ENCODE measurements around the gene CFAP61. TPM values are rescaled to one million over a fixed set of nuclear protein-coding genes. Genes with fewer than 3 reads are reported as not detected.

The CFAP61 gene
- total and polyA plus RNA-seq, 12 donors: 0.53 to 3.6 (median 1.1) TPM; not detected in 3

GRCh38 chr20:20148779-20149178 lies 96.4 kb downstream of the CFAP61 start:
- Histone ChIP-seq H3K9me3 (replicated peaks in 1 of 3) (no peaks in the 10 kb centered on the region), H3K36me3 (replicated peaks in 1 of 2) (no peaks in the 10 kb centered on the region), H3K27me3 (no peaks in the 10 kb centered on the region), H3K4me3 (no peak overlapping the region), H3K27ac (no peak overlapping the region), H3K4me1 (replicated peaks in 1 of 2) (no peaks in the 10 kb centered on the region)
- TF ChIP-seq POLR2A (IDR thresholded peaks at IDR 0.05): no peak
- TF ChIP-seq, protein P1, sequence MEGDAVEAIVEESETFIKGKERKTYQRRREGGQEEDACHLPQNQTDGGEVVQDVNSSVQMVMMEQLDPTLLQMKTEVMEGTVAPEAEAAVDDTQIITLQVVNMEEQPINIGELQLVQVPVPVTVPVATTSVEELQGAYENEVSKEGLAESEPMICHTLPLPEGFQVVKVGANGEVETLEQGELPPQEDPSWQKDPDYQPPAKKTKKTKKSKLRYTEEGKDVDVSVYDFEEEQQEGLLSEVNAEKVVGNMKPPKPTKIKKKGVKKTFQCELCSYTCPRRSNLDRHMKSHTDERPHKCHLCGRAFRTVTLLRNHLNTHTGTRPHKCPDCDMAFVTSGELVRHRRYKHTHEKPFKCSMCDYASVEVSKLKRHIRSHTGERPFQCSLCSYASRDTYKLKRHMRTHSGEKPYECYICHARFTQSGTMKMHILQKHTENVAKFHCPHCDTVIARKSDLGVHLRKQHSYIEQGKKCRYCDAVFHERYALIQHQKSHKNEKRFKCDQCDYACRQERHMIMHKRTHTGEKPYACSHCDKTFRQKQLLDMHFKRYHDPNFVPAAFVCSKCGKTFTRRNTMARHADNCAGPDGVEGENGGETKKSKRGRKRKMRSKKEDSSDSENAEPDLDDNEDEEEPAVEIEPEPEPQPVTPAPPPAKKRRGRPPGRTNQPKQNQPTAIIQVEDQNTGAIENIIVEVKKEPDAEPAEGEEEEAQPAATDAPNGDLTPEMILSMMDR (IDR thresholded peaks at IDR 0.05): no peak
- no peak for DNase-seq
- WGBS, 4 donors: 70 to 81% (median 78%) methylated on average over 2 of the region's 2 CpGs
- intact Hi-C loops (cut with DNase I): no loop called here

DNA sequence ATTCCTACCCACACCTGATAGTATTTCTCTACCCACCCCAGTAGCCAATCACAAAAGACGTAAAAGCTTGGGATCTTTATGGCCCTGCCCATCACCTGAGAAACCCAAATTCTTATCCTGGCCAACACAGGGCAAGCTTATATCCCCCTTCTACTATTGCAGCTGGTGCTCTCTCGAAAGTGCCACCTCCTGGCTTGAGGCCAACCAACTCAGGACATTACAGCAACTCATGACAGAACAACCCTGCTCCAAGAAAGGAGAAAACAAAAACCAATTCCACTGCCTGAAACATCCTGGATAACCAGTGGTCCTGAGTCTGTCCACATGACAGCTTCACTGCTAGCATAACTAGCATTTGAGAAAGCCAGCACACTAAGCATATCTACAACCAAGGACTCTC lies 97.9 kb downstream of the CFAP61 start:
- Histone ChIP-seq H3K27me3 (no peaks in the 10 kb centered on the region), H3K4me1 (replicated peaks in 1 of 2) (no peaks in the 10 kb centered on the region), H3K36me3 (replicated peaks in 1 of 2) (no peaks in the 10 kb centered on the region), H3K4me3 (no peak overlapping the region), H3K9me3 (replicated peaks in 1 of 3) (no peaks in the 10 kb centered on the region), H3K27ac (no peak overlapping the region)
- 58 to 71% (median 67%) methylated on average over 2 of the region's 2 CpGs for WGBS, 4 donors
- no peak for DNase-seq
- intact Hi-C loops (cut with DNase I): no loop called here
- TF ChIP-seq POLR2A (IDR thresholded peaks at IDR 0.05): no peak
- TF ChIP-seq, protein P1 (IDR thresholded peaks at IDR 0.05): no peak

DNA sequence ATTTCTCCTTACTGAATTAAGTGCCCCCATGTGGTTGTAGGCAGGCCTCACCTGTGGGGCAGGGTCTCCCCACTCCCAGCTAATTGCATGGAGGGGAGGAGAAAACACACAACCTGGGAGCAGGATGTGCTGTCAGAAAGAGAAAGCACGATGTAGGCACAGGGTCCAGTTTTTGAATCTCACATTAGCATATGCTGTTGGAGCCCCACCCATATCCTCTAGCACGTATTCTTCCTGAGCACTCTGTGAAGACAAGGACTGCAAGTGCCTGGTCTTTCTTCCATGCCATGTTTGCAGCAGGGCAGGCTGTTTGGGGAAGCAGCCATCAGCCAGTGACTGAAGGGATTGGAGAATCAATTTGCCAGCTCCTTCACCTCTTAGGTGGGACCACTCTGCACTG lies 108.2 kb downstream of the CFAP61 start:
- no peaks in the 10 kb centered on the region for H3K36me3 ChIP-seq (replicated peaks in 1 of 2)
- H3K4me1 ChIP-seq (replicated peaks in 1 of 2): no peaks in the 10 kb centered on the region
- no peaks in the 10 kb centered on the region for H3K9me3 ChIP-seq (replicated peaks in 1 of 3)
- no peaks in the 10 kb centered on the region for H3K27me3 ChIP-seq
- no peak overlapping the region for H3K27ac ChIP-seq
- TF ChIP-seq POLR2A (IDR thresholded peaks at IDR 0.05): no peak
- TF ChIP-seq, protein P1 (IDR thresholded peaks at IDR 0.05): no peak
- no peak overlapping the region for H3K4me3 ChIP-seq
- DNase-seq: no peak
- intact Hi-C loops (cut with DNase I): no loop called here
- 26 to 75% (median 49%) methylated on average over 1 to 2 of the region's 2 CpGs for WGBS, 4 donors

- H3K27ac ChIP-seq: no peak overlapping the region
Observed at GRCh38 chr20:20161611-20162010, 109.3 kb downstream of the CFAP61 start.

More at GRCh38 chr20:20161611-20162010, 109.3 kb downstream of the CFAP61 start:
- H3K27me3 ChIP-seq: no peaks in the 10 kb centered on the region
- no peaks in the 10 kb centered on the region for H3K9me3 ChIP-seq (replicated peaks in 1 of 3)
- DNase-seq: no peak
- H3K36me3 ChIP-seq (replicated peaks in 1 of 2): no peaks in the 10 kb centered on the region
- 51 to 66% (median 63%) methylated on average over 4 of the region's 4 CpGs for WGBS, 4 donors
- no peaks in the 10 kb centered on the region for H3K4me1 ChIP-seq (replicated peaks in 1 of 2)
- intact Hi-C loops (cut with DNase I): no loop called here
- TF ChIP-seq, protein P1 (IDR thresholded peaks at IDR 0.05): no peak
- no peak for TF ChIP-seq POLR2A (IDR thresholded peaks at IDR 0.05)
- H3K4me3 ChIP-seq: no peak overlapping the region

All from adrenal gland (tissue), 12 donors.